Activated T-helper 1 cell treated with anti-CD3 and anti-CD28 coated beads, Interleukin-12 subunit alpha, Interleukin-12 subunit beta, Interleukin-2, Interleukin-4 antibody, amounts not matched to agents 30 ng/mL and 10 ng/mL and 1 ng/mL, durations not matched to agents 14 hours and 24 hours and 36 hours (primary cell): ENCODE results near the gene RNF157. TPM values are rescaled to one million over a fixed set of nuclear protein-coding genes. Genes with fewer than 3 reads are reported as not detected.
"Not testable (repeated sequence)": the region's sequence is repeated elsewhere in the genome, so short reads cannot be mapped to it uniquely, and the experiment has no call there.

Source experiments
- DNase-seq: peaks from one replicate; pipeline ENCODE4 v3.0.0; 2021; ENCODE audit warnings: low spot score
- H3K27ac Mint-ChIP-seq: one replicate; pipeline ENCODE4 v1.8.0; 2021; ENCODE audit warnings: mild to moderate bottlenecking, mixed read lengths
- H3K27me3 Mint-ChIP-seq: one replicate; pipeline ENCODE4 v1.8.0; 2022; ENCODE audit warnings: mild to moderate bottlenecking, moderate library complexity, mixed read lengths; ENCODE audit not compliant: insufficient read depth
- H3K36me3 Mint-ChIP-seq: one replicate; pipeline ENCODE4 v1.8.0; 2021; ENCODE audit warnings: low read depth, mixed read lengths
- H3K4me1 Mint-ChIP-seq: one replicate; pipeline ENCODE4 v1.8.0; 2021; ENCODE audit warnings: low read depth, mixed read lengths
- H3K4me3 Mint-ChIP-seq: one replicate; pipeline ENCODE4 v1.8.0; 2021; ENCODE audit warnings: mild to moderate bottlenecking, moderate library complexity, mixed read lengths
- H3K9me3 Mint-ChIP-seq: one replicate; pipeline ENCODE4 v1.8.0; 2021; ENCODE audit warnings: mixed read lengths
- intact Hi-C: fragments of 100-400 bp; cut with micrococcal nuclease; formaldehyde crosslinking; loops from one replicate; pipeline ENCODE4 v1.15.1; 2024
- total RNA-seq: library from RNA; stranded (reverse); gene quantifications from 2 replicates; pipeline ENCODE4 v1.2.3, GENCODE V29; 2022

The RNF157 gene
- total RNA-seq, 1 donor from 2014 or later, result 51.7 TPM

GRCh38 chr17:76255801-76256429 is 15.6 kb upstream of the RNF157 start:
- intact Hi-C loops, result loop anchor here (1.0 kb wide), 1 partner anchor 8 kb away; no protein-coding TSS in a partner anchor
- Mint-ChIP-seq H3K4me3 (no peak overlapping the region), H3K27me3 (no peaks in the 10 kb centered on the region), H3K4me1 (peaks cover 63% of the 10 kb centered on the region), H3K27ac (no peak overlapping the region), H3K9me3 (peaks cover 3% of the 10 kb centered on the region), H3K36me3 (peaks cover 4% of the 10 kb centered on the region)
- DNase-seq, result no peak

- intact Hi-C loops, result no loop called here
- no peak overlapping the region for H3K4me3 Mint-ChIP-seq
- H3K4me1 Mint-ChIP-seq, result peaks cover 54% of the 10 kb centered on the region
- H3K36me3 Mint-ChIP-seq, result peaks cover 4% of the 10 kb centered on the region
- H3K27me3 Mint-ChIP-seq, result no peaks in the 10 kb centered on the region
- no peak for DNase-seq
- H3K9me3 Mint-ChIP-seq, result peaks cover 3% of the 10 kb centered on the region
- H3K27ac Mint-ChIP-seq, result no peak overlapping the region
Measured at GRCh38 chr17:76254275-76254674, 14.0 kb upstream of the RNF157 start.

- intact Hi-C loops, result no loop called here
- peak overlapping the region; percentile 10 for H3K4me3 Mint-ChIP-seq
- H3K27ac Mint-ChIP-seq, result no peak overlapping the region
- H3K36me3 Mint-ChIP-seq, result peaks cover 4% of the 10 kb centered on the region
- H3K9me3 Mint-ChIP-seq, result peaks cover 3% of the 10 kb centered on the region
- DNase-seq, result no peak
- H3K27me3 Mint-ChIP-seq, result no peaks in the 10 kb centered on the region
- peaks cover 52% of the 10 kb centered on the region for H3K4me1 Mint-ChIP-seq
Measured at GRCh38 chr17:76253841-76254240, 13.5 kb upstream of the RNF157 start.

GRCh38 chr17:76252967-76253766 is 12.9 kb upstream of the RNF157 start:
- Mint-ChIP-seq H3K4me3 (peak overlapping the region; percentile 81), H3K27ac (peak overlapping the region; percentile 98), H3K4me1 (peaks cover 57% of the 10 kb centered on the region)
- H3K36me3 Mint-ChIP-seq, H3K9me3 Mint-ChIP-seq, H3K27me3 Mint-ChIP-seq, DNase-seq: not testable (repeated sequence)
- intact Hi-C loops, result loop anchor here (1.0 kb wide), 1 partner anchor 11 kb away; no protein-coding TSS in a partner anchor

GRCh38 chr17:76252040-76252954 is 12.0 kb upstream of the RNF157 start:
- intact Hi-C loops, result loop anchor here (1.0 kb wide), 1 partner anchor 12 kb away; no protein-coding TSS in a partner anchor
- Mint-ChIP-seq H3K27me3 (no peaks in the 10 kb centered on the region), H3K4me3 (peak overlapping the region; percentile 81), H3K9me3 (peaks cover 3% of the 10 kb centered on the region), H3K27ac (peak overlapping the region; percentile 98), H3K4me1 (peaks cover 64% of the 10 kb centered on the region), H3K36me3 (peaks cover 4% of the 10 kb centered on the region)
- DNase-seq, result peak; percentile 48

GRCh38 chr17:76251478-76252039 is 11.3 kb upstream of the RNF157 start:
- peak overlapping the region; percentile 98 for H3K27ac Mint-ChIP-seq
- no peaks in the 10 kb centered on the region for H3K9me3 Mint-ChIP-seq
- intact Hi-C loops, result loop anchor here (1.0 kb wide), 1 partner anchor 13 kb away; no protein-coding TSS in a partner anchor
- peak overlapping the region; percentile 81 for H3K4me3 Mint-ChIP-seq
- no peak for DNase-seq
- H3K27me3 Mint-ChIP-seq, result no peaks in the 10 kb centered on the region
- H3K4me1 Mint-ChIP-seq, result peaks cover 62% of the 10 kb centered on the region
- H3K36me3 Mint-ChIP-seq, result peaks cover under 1% of the 10 kb centered on the region

GRCh38 chr17:76250141-76250540 is 9.8 kb upstream of the RNF157 start:
- no peaks in the 10 kb centered on the region for H3K27me3 Mint-ChIP-seq
- H3K4me1 Mint-ChIP-seq, result peaks cover 58% of the 10 kb centered on the region
- DNase-seq, result no peak
- H3K36me3 Mint-ChIP-seq, result no peaks in the 10 kb centered on the region
- no peak overlapping the region for H3K27ac Mint-ChIP-seq
- H3K4me3 Mint-ChIP-seq, result no peak overlapping the region
- H3K9me3 Mint-ChIP-seq, result no peaks in the 10 kb centered on the region
- intact Hi-C loops, result no loop called here

- Mint-ChIP-seq H3K27me3 (no peaks in the 10 kb centered on the region), H3K36me3 (no peaks in the 10 kb centered on the region), H3K4me3 (peak overlapping the region; percentile 61), H3K9me3 (no peaks in the 10 kb centered on the region), H3K4me1 (peaks cover 69% of the 10 kb centered on the region), H3K27ac (peak overlapping the region; percentile 62)
- DNase-seq, result no peak
- intact Hi-C loops, result no loop called here
Measured at GRCh38 chr17:76248013-76248782, 7.9 kb upstream of the RNF157 start.

- Mint-ChIP-seq H3K4me1 (peaks cover 69% of the 10 kb centered on the region), H3K36me3 (no peaks in the 10 kb centered on the region), H3K27ac (peak overlapping the region; percentile 62), H3K9me3 (no peaks in the 10 kb centered on the region), H3K27me3 (no peaks in the 10 kb centered on the region), H3K4me3 (no peak overlapping the region)
- no peak for DNase-seq
- intact Hi-C loops, result no loop called here
Measured at GRCh38 chr17:76247304-76247703, 7.0 kb upstream of the RNF157 start.

GRCh38 chr17:76246080-76247066 is 6.1 kb upstream of the RNF157 start:
- Mint-ChIP-seq H3K4me3 (peak overlapping the region; percentile 67), H3K27ac (peak overlapping the region; percentile 92), H3K36me3 (no peaks in the 10 kb centered on the region), H3K4me1 (peaks cover 65% of the 10 kb centered on the region), H3K9me3 (no peaks in the 10 kb centered on the region), H3K27me3 (no peaks in the 10 kb centered on the region)
- peak; percentile 80 for DNase-seq
- intact Hi-C loops, result no loop called here

- H3K36me3 Mint-ChIP-seq, DNase-seq, H3K9me3 Mint-ChIP-seq, H3K27me3 Mint-ChIP-seq, intact Hi-C loops, H3K4me3 Mint-ChIP-seq: not testable (repeated sequence)
- peak overlapping the region; percentile 49 for H3K27ac Mint-ChIP-seq
- peaks cover 65% of the 10 kb centered on the region for H3K4me1 Mint-ChIP-seq
Measured at GRCh38 chr17:76244721-76245120, 4.4 kb upstream of the RNF157 start.
